HG03457 (cell line): Measurements from ENCODE around the gene KMT2B.

Experiments
- ATAC-seq: cut with Tn5 transposase; IDR thresholded peaks from one replicate; pipeline ENCODE4 v1.9.1; 2021; ENCODE audit warnings: moderate number of reproducible peaks; ENCODE audit not compliant: unreplicated experiment

The KMT2B gene

DNA sequence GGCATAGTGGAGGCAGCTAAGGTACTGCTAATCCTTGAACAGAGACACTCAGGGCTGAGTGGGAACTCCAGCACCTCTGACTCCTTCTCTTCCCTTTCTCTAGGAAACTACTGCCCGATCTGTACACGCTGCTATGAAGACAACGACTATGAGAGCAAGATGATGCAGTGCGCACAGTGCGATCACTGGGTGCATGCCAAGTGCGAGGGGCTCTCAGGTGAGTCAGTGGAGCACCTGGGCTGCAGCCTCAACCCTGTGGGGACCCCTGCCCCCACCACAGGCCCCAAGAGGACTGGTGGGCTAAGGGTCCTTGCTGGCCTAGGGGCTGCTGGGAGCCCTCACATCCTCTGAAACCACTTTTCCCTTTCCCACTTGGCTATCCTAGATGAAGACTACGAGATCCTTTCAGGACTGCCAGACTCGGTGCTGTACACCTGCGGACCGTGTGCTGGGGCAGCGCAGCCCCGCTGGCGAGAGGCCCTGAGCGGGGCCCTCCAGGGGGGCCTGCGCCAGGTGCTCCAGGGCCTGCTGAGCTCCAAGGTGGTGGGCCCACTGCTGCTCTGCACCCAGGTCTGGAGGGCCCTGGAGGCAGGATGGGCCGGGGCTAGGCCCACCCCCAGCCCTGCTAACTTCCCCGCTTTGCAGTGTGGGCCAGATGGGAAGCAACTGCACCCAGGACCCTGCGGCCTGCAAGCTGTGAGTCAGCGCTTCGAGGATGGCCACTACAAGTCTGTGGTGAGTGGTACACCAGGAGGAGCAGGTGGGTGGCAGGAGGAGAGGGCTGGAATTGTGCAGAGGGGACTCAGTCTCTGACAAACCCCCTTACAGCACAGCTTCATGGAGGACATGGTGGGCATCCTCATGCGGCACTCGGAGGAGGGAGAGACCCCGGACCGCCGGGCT, 9.5 kb downstream of the KMT2B start:
- no peak for ATAC-seq

DNA sequence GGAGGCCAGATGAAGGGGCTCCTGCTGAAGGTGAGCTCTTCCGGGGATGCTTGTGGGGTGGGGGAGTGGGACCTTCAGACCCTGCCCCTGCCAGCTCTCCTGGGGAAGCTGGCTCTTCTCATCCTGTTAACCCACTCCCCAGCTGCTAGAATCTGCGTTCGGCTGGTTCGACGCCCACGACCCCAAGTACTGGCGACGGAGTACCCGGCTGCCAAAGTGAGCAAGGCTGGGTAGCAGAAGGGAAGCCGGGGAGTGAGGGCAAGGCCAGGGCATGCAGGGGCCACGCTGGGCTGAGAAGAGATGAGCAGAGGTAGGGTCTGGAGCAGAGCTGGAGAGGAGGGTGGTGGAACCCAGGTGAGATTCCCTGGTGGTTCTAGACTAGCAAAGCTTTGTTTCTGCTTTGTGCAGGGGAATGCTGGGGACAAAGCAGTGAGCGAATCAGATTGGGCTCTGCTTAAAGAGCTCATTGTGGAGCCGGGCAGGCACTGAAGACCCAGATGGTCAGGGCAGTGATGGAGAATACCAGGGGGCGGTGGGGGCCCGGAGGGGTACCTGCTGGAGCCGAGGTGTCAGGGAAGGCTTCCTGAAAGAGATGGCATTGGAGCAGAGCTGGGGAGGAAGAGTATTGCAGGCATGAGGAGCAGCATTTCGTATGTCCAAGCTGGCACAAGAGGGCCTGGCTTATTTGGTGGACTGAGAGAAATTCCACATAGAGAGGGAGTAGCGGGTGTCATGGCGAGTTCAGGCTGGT, 10.3 kb downstream of the KMT2B start:
- no peak for ATAC-seq

DNA sequence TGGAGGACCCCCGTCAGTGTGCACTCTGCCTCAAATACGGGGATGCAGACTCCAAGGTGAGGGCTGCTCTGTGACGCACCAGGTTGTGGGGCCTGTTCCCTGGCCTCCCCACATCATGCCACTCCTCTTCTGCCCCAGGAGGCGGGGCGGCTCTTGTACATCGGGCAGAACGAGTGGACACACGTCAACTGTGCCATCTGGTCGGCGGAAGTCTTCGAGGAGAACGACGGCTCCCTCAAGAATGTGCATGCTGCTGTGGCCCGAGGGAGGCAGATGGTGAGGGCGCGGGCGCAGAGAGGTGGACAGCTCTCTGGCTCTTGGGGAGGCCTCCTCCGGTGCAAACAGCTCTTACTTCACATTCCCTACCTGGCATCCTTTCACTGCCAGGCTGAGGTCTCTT, 11.2 kb downstream of the KMT2B start:
- ATAC-seq: no peak

DNA sequence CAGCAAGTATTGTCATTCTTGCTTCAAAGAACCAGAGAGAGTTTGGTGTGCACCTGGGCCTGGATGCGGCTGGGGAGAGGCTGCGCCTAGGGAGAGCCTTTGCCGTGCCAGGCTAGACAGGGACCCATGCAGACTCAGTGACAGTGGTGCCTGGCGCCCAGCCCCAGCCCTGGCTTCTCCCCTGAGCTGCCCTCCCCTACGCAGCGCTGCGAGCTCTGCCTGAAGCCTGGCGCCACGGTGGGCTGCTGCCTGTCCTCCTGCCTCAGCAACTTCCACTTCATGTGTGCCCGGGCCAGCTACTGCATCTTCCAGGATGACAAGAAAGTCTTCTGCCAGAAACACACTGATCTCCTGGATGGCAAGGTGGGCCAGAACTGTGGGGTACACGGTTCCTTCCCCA, 12.0 kb downstream of the KMT2B start:
- no peak for ATAC-seq

GRCh38 chr19:35730326-35730725, 12.5 kb downstream of the KMT2B start:
- no peak for ATAC-seq

- no peak for ATAC-seq
Observed at GRCh38 chr19:35731353-35731752, 13.6 kb downstream of the KMT2B start.

GRCh38 chr19:35731779-35732405, 14.1 kb downstream of the KMT2B start:
- ATAC-seq: no peak

- ATAC-seq: no peak
Observed at GRCh38 chr19:35732540-35733179, 14.9 kb downstream of the KMT2B start.

DNA sequence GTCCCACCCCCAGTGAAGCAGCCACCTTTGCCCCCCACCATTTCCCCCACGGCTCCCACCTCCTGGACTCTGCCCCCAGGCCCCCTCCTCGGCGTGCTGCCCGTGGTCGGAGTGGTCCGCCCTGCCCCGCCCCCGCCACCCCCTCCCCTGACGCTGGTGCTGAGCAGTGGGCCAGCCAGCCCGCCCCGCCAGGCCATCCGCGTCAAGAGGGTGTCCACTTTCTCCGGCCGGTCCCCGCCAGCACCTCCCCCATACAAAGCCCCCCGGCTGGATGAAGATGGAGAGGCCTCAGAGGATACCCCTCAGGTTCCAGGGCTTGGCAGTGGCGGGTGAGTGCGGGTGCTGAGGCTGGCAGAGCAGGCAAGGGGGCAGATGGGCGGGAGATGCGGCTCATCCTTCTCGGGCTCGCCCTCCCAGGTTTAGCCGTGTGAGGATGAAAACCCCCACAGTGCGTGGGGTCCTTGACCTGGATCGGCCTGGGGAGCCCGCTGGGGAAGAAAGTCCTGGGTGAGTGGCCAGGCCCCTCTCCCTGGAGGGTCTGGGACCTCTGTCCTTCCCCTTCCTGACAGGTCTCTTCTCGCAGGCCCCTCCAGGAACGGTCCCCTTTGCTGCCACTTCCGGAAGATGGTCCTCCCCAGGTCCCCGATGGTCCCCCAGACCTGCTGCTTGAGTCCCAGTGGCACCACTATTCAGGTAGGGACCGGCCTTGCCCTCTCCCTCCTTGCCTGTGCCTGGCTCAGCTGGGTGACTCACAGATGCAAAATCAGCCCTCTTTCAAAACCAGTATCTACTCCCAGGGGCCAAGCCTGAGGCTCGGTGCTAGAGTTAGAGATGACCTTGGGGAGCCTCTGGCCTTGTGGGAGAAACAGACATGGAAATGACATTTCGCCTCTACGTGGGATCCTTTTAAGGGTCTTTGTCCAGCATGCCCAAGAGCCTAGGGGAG, 15.7 kb downstream of the KMT2B start:
- no peak for ATAC-seq

GRCh38 chr19:35734273-35734672, 16.5 kb downstream of the KMT2B start:
- ATAC-seq: no peak

DNA sequence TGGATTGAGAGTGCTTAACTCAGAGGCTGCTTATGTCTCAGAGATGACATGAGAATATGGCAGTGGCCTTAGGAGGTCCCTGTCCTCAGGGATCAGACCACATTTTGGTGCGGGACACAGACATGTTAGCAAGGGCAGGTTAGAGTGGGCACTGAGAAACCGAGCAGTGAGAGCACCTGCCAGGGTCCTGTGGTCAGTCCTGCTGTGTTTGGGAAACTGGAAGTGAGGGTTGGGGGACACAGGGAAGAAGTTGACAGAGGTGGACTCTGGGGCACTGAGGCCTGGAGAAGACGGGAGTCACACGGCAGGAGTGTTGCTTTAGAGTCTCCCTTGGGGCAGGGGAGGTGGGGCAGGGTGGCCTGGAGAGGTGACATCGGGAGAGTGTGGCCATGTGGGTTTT, 17.1 kb downstream of the KMT2B start:
- no peak for ATAC-seq

DNA sequence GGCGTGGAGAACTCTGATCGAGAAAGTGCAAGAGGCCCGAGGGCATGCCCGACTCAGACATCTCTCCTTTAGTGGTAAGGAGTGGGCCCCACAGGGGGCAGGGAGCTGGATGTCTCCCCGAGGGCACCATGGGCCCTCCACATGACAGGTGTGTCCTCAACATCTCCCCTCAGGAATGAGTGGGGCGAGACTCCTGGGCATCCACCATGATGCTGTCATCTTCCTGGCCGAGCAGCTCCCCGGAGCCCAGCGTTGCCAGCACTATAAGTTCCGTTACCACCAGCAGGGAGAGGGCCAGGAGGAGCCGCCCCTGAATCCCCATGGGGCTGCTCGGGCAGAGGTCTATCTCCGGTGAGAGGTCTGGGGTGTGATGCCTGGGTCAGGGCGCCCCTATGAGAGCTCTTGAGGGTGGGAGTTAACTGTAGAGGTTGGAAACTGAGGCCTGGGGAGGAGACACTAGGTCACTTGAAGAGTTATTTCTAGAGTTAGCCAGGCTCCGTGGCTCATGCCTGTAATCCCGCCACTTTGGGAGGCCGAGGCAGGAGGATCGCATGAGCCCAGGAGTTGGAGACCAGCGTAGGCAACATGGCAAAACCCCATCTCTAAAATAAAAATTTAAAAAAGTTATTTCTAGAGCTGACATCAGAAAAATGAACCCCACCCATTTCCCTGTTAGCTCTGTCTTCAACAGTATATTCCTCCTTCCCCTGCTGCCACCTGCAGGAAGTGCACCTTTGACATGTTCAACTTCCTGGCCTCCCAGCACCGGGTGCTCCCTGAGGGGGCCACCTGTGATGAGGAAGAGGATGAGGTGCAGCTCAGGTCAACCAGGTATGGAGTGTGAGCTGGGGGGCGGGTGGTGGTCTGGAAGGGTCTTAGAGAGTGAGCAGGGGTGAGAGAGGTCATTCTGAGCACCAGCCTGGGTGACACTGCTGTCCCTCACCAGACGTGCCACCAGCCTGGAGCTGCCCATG, 19.4 kb downstream of the KMT2B start:
- ATAC-seq: no peak

DNA sequence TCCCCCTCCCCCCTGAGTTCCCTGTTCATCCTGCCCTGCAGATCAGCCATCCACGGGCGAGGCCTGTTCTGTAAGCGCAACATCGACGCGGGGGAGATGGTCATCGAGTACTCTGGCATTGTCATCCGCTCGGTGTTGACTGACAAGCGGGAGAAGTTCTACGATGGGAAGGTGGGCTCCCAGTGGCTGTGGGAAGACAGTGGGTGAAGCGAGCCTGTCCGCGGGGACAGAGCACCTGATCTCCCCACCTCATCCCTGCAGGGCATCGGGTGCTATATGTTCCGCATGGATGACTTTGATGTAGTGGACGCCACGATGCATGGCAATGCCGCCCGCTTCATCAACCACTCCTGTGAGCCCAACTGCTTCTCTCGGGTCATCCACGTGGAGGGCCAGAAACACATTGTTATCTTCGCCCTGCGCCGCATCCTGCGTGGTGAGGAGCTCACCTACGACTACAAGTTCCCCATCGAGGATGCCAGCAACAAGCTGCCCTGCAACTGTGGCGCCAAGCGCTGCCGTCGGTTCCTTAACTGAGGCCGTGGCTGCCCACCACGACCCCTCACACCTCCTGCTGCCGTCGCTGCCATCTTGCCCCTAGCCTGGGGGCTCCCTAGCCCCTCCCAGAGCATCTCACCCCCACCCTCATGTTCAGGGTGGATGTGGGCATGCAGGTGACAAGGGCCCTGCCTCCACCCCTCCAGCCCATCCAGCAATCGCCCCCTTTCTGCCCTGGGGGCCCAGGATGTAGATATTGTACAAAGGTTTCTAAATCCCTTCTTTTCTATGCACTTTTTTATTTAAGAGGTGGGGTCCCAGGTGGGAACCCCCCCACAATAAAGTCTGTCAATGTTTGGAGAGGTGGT, 20.5 kb downstream of the KMT2B start:
- no peak for ATAC-seq

DNA sequence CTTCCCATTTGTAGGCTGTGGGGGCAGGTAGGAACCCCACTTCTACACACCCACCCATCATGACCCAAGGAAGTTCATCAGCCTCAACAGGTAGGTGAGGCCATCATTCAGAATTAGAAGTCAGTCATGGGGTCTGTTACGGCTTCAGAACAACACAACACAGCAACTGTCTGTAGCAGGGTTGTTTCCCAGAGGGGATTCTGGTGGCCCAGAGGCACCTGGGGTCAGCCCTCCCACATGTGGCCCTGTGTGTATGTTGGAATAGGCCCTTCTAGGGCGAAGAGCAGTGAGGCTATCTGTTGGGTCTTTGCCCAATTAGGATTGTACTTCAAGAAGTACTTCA, 21.1 kb downstream of the KMT2B start:
- ATAC-seq: no peak

- ATAC-seq: no peak
Observed at GRCh38 chr19:35739275-35740107, 21.7 kb downstream of the KMT2B start.

DNA sequence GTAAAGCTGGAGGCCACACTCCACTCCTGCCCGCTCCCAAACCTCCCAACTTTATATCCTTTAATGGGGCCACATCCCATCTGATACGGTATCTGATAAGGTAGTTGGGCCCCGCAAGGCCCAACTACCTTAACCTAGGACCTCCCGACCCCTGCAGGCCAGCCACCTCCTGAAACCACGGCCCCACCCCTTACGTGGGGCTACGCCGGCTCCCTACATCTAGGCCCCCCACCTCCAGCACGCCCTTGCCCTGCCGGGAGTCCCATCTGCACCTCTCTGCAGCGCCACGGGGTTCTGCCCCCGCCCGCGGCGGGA, 22.3 kb downstream of the KMT2B start:
- peak; percentile 1 for ATAC-seq

DNA sequence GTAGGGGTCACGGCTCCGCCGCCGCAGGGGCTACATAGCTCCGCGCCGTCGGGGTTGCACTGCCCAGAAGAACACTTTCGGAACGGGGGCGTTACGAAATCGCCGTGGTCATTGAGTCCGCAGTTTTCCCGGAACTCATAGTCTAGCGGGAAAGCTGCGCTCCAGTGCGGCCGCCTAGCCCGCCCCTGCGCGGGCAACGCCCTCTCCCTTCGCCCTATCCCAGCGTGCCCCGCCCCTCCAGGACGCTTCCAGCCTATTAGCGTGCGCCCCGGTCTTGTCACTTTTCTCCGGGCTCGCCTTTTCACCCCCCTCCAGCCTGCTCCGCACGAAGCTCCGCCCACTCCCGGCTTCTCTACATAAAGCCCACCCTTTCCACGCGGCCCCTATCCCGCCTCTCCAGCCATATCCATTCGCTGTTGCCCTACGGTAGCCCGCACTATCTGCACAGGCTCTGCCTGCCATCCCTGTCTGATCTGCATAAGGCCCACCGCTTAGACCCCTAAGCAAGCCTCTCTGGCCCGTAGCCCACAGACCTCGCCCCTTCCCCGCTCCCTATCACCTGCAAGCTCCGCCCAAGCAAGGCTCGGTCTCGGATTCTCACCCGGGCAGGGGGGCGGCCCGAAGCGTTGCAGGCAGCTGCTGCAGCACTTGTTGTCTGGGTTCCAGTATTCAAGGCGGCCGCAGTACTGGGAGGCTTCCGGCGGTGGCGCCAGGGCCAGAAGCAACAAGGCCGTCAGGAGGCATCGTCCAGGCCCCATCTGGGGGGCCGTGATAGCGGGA, 22.8 kb downstream of the KMT2B start:
- peak; percentile 35 for ATAC-seq
